NCI-H1092 (cell line): ENCODE results near the gene NLGN1.
A peak's percentile ranks its signal among the peaks of the same experiment; 100 is the strongest.
"Not testable (repeated sequence)": the region's sequence is repeated elsewhere in the genome, so short reads cannot be mapped to it uniquely, and the experiment has no call there.

Experiments
- DNase-seq: peaks from one replicate; lab custom pipeline; 2025; lab: John Stamatoyannopoulos, UW

The NLGN1 gene

DNA sequence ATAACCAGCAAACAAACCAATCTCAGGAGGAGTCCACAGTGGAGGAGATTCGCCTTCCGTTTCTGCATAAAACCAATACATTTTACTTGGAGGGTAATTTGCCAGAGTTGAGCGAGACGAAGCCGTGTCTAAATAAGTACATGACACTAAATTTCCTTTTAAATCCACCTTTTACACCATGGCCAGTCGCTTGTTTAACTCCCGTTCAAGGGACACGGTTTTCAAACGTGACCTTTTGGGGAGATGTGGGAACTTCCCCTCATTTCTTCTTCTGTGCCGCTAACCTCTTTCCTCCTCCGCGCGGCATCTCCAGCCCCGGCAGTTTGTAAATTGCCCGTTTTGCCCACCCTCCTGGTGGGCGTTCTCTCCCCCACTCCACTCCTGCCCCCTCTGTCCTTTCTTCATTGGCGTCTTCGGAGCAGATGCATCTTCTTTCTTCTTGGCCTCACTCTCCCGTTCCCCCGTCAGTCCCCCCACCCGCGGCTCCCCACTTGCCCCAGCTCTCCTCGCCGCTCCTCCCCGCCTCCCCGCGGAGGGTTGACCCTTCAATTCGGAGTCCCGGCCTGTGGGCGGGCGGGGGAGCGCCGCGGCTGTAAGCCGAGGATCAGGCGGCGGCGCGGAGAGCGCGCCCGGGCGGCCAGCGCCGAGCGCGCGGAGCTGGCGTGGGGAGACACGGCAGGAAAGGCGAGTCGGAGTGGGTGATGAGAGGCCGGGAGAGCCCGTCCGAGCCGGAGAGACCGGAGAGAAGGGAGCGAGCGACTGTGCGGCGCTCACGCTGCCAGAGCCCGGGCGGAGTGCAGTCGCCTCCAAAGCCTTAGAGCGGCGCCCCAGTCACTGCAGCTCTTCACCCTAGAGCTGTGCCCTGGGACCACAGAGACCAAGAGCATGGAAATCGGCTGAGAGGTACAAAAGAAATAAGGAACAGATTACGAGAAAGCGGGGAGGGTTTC, at the start of gene NLGN1:
Gene NLGN1 (plus strand): TSS at position 584 of the 950 bp plus-strand sequence.
- DNase-seq = peak; percentile 71

DNA sequence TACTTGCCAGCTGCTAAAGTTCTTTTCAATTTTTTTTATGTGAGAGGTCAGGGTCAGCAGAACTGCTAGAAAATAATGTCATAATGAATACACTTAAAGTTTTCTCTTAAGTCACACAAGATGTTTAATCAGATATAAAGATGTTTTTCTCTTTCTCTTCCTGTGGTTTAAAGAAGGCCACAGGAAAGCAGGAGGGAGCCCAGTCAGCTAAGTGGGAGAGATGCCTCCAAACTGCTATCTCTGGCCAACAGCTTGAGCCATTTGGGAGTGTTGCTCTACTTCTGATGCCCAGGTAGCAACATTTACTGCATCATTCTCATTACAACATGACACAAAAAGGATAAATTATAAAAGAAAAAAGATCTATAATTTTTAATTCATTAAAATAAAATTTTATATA, 45.7 kb upstream of the NLGN1 start:
- no peak for DNase-seq

GRCh38 chr3:173353137-173353536, 44.4 kb upstream of the NLGN1 start:
- not testable (repeated sequence) for DNase-seq

DNA sequence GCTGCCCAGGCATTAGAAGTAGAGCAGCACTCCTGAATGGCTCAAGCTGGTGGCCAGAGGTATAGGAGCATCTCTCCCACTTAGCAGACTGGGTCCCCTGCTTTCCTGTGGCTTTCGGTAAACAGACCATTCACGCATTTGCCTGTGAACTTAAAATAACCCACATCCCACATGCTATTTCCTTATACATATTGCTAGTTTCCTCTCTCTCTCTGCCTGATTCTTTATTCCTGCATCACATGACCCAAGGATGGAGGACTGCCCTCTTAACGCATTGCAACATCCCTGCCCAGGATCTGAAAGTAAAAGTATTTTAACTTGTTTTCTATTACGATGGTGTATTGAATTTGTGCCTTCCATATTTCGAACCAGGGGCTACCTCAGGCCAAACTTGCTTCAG, 43.4 kb upstream of the NLGN1 start:
- DNase-seq = no peak

GRCh38 chr3:173371848-173372487, 25.6 kb upstream of the NLGN1 start:
- DNase-seq = no peak

- no peak for DNase-seq
These were observed 16.9 kb upstream of the NLGN1 start for GRCh38 chr3:173380681-173381080.

GRCh38 chr3:173381936-173382335, 15.6 kb upstream of the NLGN1 start:
- DNase-seq = not testable (repeated sequence)

GRCh38 chr3:173395073-173395411, 2.5 kb upstream of the NLGN1 start:
- DNase-seq = no peak

- peak; percentile 89 for DNase-seq
These were observed 1.9 kb upstream of the NLGN1 start for GRCh38 chr3:173395412-173396181.

- peak; percentile 36 for DNase-seq
These were observed 1.1 kb upstream of the NLGN1 start for GRCh38 chr3:173396191-173397041.

- DNase-seq = no peak
These were observed 551 bp downstream of the NLGN1 start for GRCh38 chr3:173398111-173398479.

GRCh38 chr3:173399044-173399443, 1.5 kb downstream of the NLGN1 start:
- DNase-seq = no peak

DNA sequence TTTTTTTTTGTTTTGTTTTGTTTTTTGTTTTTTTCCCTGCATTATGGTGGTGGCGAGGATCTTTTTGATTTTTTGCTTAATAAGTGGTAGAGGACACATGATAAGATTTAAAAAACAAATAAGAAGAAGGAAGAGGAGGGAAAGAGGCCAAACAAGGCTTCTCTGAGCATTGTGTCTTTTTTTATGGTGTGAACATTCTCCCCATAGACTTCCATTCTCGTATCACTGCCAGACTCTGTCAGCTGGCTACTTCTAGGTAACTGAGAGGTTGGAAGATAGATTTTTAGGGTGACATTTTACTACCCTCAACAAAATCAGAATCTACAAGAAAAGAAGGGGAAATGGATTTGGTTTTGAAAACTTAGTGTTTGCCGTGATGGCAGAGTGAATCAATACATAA, 3.8 kb downstream of the NLGN1 start:
- DNase-seq = no peak

DNA sequence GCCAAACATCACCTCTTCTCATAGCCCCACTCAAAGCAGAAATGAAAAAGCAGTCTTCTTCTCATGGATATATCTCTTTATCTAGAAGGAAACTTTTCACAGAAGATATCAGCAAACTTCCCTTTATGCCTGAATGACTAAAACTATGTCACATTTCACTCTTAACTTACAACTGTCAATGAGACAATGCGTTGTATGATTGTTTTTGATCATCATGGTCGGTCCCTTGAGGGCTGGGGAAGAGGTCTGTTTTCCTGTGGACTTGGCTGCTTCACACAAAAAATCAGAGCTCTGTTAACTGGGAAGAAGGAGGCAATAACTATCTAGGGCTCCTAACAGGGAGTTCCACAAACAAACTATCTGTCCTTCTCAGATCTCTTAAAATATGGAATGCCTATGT, 5.1 kb downstream of the NLGN1 start:
- DNase-seq = no peak

GRCh38 chr3:173403376-173403775, 5.8 kb downstream of the NLGN1 start:
- no peak for DNase-seq

DNA sequence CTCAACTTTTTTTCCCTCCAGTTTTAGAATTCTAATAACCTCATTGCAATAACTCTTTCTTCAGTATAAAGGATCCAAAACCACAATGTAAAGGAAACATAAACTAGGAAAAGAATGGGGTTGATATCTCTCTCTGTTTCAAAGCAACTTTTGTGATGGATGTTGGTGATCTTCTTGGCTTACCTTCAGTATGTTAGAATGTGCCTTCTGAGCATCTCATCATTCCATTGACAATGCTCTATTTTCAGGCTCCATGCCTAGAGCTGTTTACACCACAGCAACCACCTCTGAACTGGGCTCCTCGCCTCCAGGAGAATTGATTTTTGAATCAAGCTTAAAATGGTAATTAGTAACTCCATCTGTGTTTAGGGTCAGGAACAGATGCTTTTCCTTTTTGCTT, 6.6 kb downstream of the NLGN1 start:
- DNase-seq = no peak

- DNase-seq = no peak
These were observed 12.9 kb downstream of the NLGN1 start for GRCh38 chr3:173410436-173410835.

GRCh38 chr3:173410849-173411248, 13.3 kb downstream of the NLGN1 start:
- peak; percentile 41 for DNase-seq

- DNase-seq = peak; percentile 8
These were observed 13.9 kb downstream of the NLGN1 start for GRCh38 chr3:173411375-173411973.

- no peak for DNase-seq
These were observed 18.5 kb downstream of the NLGN1 start for GRCh38 chr3:173416070-173416469.

- no peak for DNase-seq
These were observed 31.5 kb downstream of the NLGN1 start for GRCh38 chr3:173429076-173429475.
